HepG2 (cell line): ENCODE measurements around the gene PRR12. TPM values are rescaled to one million over a fixed set of nuclear protein-coding genes. Genes with fewer than 3 reads are reported as not detected.

Experiments used
- ATAC-seq: fragments of 200-7000 bp; cut with Tn5 transposase; 3 replicates; pipeline ENCODE4 v1.9.1; 2020; ENCODE audit warnings: mild to moderate bottlenecking, moderate library complexity
- BruUV-seq: library from RNA; stranded (reverse); fragments of 400-500 nt; replicated peaks from 2 replicates; lab custom pipeline; 2021; lab: Mats Ljungman, UMichigan
- CTCF ChIA-PET: fragments of 300-600 bp; formaldehyde crosslinking; extraction: SDS; loops from one replicate; lab custom pipeline; 2021; ENCODE audit warnings: low total read pairs, inconsistent platforms, low intra/inter-chr PET ratio; lab: Yijun Ruan, JAX
- POLR2A ChIA-PET: fragments of 350-600 bp; sonication (Branson Sonifier 250); formaldehyde crosslinking; loops from one replicate; lab custom pipeline; 2020; ENCODE audit warnings: antibody characterized with exemption, inconsistent platforms; lab: Yijun Ruan, JAX
- DNase-seq: peaks from one replicate; pipeline ENCODE4 v3.0.0-alpha.2; 2015; ENCODE audit warnings: low spot score
- FAIRE-seq: peaks from 3 replicates; lab custom pipeline; 2011; peaks lifted over from hg19 to GRCh38; lab: Jason Lieb, UNC
- H2AFZ ChIP-seq: one replicate; pipeline ENCODE4 v1.6.1; 2011; ENCODE audit warnings: low read length, inconsistent platforms
- H3K27ac ChIP-seq: fragments of 300-600 bp; 3 replicates; pipeline ENCODE4 v1.8.0; 2011; ENCODE audit warnings: mixed run types, mild to moderate bottlenecking, mixed read lengths, low read length, inconsistent platforms; ENCODE audit not compliant: insufficient read depth; ENCODE audit errors: extremely low read length
- H3K27me3 ChIP-seq, 2 experiments: fragments of 200-600 bp in 1 of 2; 2 replicates in 1 of 2; 3 replicates in 1 of 2; pipeline versions ENCODE4 v1.6.0 to v1.8.0; 2011; ENCODE audit warnings: low read length in 2 of 2, mild to moderate bottlenecking in 2 of 2, moderate library complexity in 2 of 2, inconsistent platforms in 1 of 2; ENCODE audit not compliant: insufficient read depth in 2 of 2, control insufficient read depth in 1 of 2
- H3K36me3 ChIP-seq, 2 experiments: fragments of 200-600 bp in 1 of 2; replicated peaks in 1 of 2; 2 replicates in 1 of 2; 3 replicates in 1 of 2; pipeline versions ENCODE4 v1.5.1 to v1.8.0; 2011; ENCODE audit warnings: low read length in 2 of 2, inconsistent platforms in 1 of 2; ENCODE audit not compliant: insufficient read depth in 2 of 2, control insufficient read depth in 1 of 2
- H3K4me1 ChIP-seq: 2 replicates; pipeline ENCODE4 v1.5.1; 2012; ENCODE audit warnings: low read length, inconsistent platforms; ENCODE audit not compliant: insufficient read depth
- H3K4me2 ChIP-seq: 2 replicates; pipeline ENCODE4 v1.6.0; 2011; ENCODE audit warnings: low read depth, low read length, inconsistent platforms
- H3K4me3 ChIP-seq, 3 experiments: fragments of 200-600 bp in 1 of 3; sonication (generic), shearing (Covaris generic) in 1 of 3; replicated peaks in 1 of 3; 2 replicates each; pipeline ENCODE4 v1.5.1; 2011 to 2016; ENCODE audit warnings: low read length in 3 of 3, inconsistent platforms in 2 of 3, low read depth in 2 of 3, mild to moderate bottlenecking in 2 of 3, control low read depth in 1 of 3, mixed read lengths in 1 of 3; ENCODE audit not compliant: insufficient read depth in 1 of 3
- H3K79me2 ChIP-seq: one replicate; pipeline ENCODE4 v1.6.1; 2011; ENCODE audit warnings: low read length, inconsistent platforms; ENCODE audit not compliant: insufficient read depth
- H3K9ac ChIP-seq: 2 replicates; pipeline ENCODE4 v1.6.0; 2011; ENCODE audit warnings: mild to moderate bottlenecking, low read depth, low read length, inconsistent platforms; ENCODE audit not compliant: insufficient read depth
- H3K9me3 ChIP-seq: 2 replicates; pipeline ENCODE4 v1.5.1; 2012; ENCODE audit warnings: mild to moderate bottlenecking, low read length
- H4K20me1 ChIP-seq: 2 replicates; pipeline ENCODE4 v1.6.0; 2011; ENCODE audit warnings: inconsistent platforms, mild to moderate bottlenecking, low read length, moderate library complexity; ENCODE audit not compliant: insufficient read depth
- FOXO4 ChIP-seq: sonication (generic); formaldehyde crosslinking; conservative IDR thresholded peaks from 2 replicates; pipeline ENCODE4 v1.8.1; 2023; ENCODE audit warnings: missing genetic modification reagents
- GFI1 ChIP-seq: sonication (generic); formaldehyde crosslinking; IDR thresholded peaks from 2 replicates; pipeline ENCODE4 v1.5.0; 2020; ENCODE audit warnings: missing genetic modification reagents, mild to moderate bottlenecking, borderline replicate concordance
- TOE1 ChIP-seq: sonication (generic); formaldehyde crosslinking; IDR thresholded peaks from 2 replicates; pipeline ENCODE4 v1.4.0; 2020; ENCODE audit warnings: mild to moderate bottlenecking, missing genetic modification reagents
- ZBTB33 ChIP-seq: sonication (generic); formaldehyde crosslinking; IDR thresholded peaks from 2 replicates; pipeline ENCODE4 v1.4.0; 2020; ENCODE audit warnings: missing genetic modification reagents
- ZFP62 ChIP-seq: sonication (generic); formaldehyde crosslinking; IDR thresholded peaks from 2 replicates; pipeline ENCODE4 v1.4.0; 2020; ENCODE audit warnings: missing genetic modification reagents
- ZNF724P ChIP-seq: sonication (generic); formaldehyde crosslinking; IDR thresholded peaks from 2 replicates; pipeline ENCODE4 v1.8.0; 2022; ENCODE audit warnings: missing genetic modification reagents, borderline replicate concordance
- whole genome bisulfite sequencing: methylation state at CpG from one replicate; pipeline ENCODE4 v1.1.6; 2017; ENCODE audit warnings: low lambda C conversion rate; 5-methylcytosine and 5-hydroxymethylcytosine counted together
- in situ Hi-C: cut with HindIII; loops from 2 replicates; pipeline ENCODE4 v1.10.0; 2017; ENCODE audit warnings: low pct_unique_long_range_greater_than_20kb; ENCODE audit not compliant: extremely low pct_ligation_motif_present
- intact Hi-C: fragments of 100-400 bp; cut with micrococcal nuclease; formaldehyde crosslinking; loops from one replicate; pipeline ENCODE4 v1.10.0; 2022; ENCODE audit not compliant: unreplicated experiment
- polyA plus RNA-seq, 8 experiments: library from polyadenylated mRNA; depleted of rRNA in 3 of 8; stranded (reverse) in 7 of 8; unstranded in 1 of 8; fragments of >200 nt; fragmentation: Illumina TruSeq in 4 of 8; extraction: Trizol in 4 of 8; gene quantifications; 2 replicates each; pipeline versions ENCODE4 v1.2.1 to v1.2.3, GENCODE V29; 2011 to 2016; ENCODE audit warnings: low read depth in 4 of 8, missing spikeins in 1 of 8, mixed read lengths in 1 of 8; ENCODE audit not compliant: insufficient read depth in 1 of 8
- total RNA-seq, 5 experiments: library from RNA; depleted of rRNA; stranded (reverse); fragments of >200 nt; fragmentation: Illumina TruSeq; extraction: Trizol; gene quantifications; 2 replicates each; pipeline ENCODE4 v1.2.3, GENCODE V29; 2016; ENCODE audit warnings: low read depth in 1 of 5

Gene PRR12
- total and polyA plus RNA-seq, 2 of the 13 experiments (the other 11 are each of a cell fraction or from before 2014, with no cell fraction given), result 0.62 to 1.5 TPM

GRCh38 chr19:49553451-49554271 lies 37.3 kb upstream of the PRR12 start (continued):
- TF ChIP-seq FOXO4 (CRISPR knock-in tag), result 0 out of 2 replicates have a peak, but pooled peaks have one; percentile 36
- no peak for TF ChIP-seq ZFP62
- TF ChIP-seq ZNF724P, result 0 out of 2 replicates have a peak, but pooled peaks have one; percentile 18
- TF ChIP-seq GFI1 (CRISPR knock-in tag), result peak; percentile 72

GRCh38 chr19:49554701-49555181 lies 36.2 kb upstream of the PRR12 start:
- no peak overlapping the region for H2AFZ ChIP-seq
- H3K36me3 ChIP-seq, result peaks cover 14 to 37% of the 10 kb centered on the region in 2 experiments
- WGBS, result 97% methylated on average over 17 of the region's 17 CpGs
- FAIRE-seq, result no peak
- no peak for ATAC-seq
- CTCF ChIA-PET, result no interaction called here
- H3K27me3 ChIP-seq, result no peaks in the 10 kb centered on the region
- H3K4me3 ChIP-seq, result no peak overlapping the region
- intact Hi-C loops, result no loop called here
- TSS peak; percentile 52 for BruUV-seq
- H4K20me1 ChIP-seq, result no peaks in the 10 kb centered on the region
- POLR2A ChIA-PET, result interaction anchor here (0.8 kb wide), 1 partner anchor 41 kb away, joined by 3 read pairs; no protein-coding TSS in a partner anchor
- no peak for DNase-seq
- H3K4me2 ChIP-seq, result no peak overlapping the region
- no peak overlapping the region for H3K27ac ChIP-seq
- TF ChIP-seq TOE1 (CRISPR knock-in tag) (no peak), ZBTB33 (CRISPR knock-in tag) (peak; percentile 28; the same call in 1 of the 2 replicates)
- in situ Hi-C loops, result no loop called here
- peaks cover 20% of the 10 kb centered on the region for H3K4me1 ChIP-seq
- no peaks in the 10 kb centered on the region for H3K79me2 ChIP-seq
- no peak overlapping the region for H3K9ac ChIP-seq
- no peaks in the 10 kb centered on the region for H3K9me3 ChIP-seq
